Suprapubic skin (tissue), 4 donors: ENCODE results near the gene FARS2. TPM values are rescaled to one million over a fixed set of nuclear protein-coding genes. Genes with fewer than 3 reads are reported as not detected.

Experiments used
- DNase-seq, 2 donors: peaks; one replicate each; pipeline ENCODE4 v3.0.0-alpha.2; 2019; ENCODE audit warnings: low spot score in 2 of 2
- H3K27ac ChIP-seq: fragments of 200-600 bp; sonication (generic); one replicate; pipeline ENCODE4 v1.5.1; 2019
- H3K27me3 ChIP-seq: fragments of 200-600 bp; sonication (generic); one replicate; pipeline ENCODE4 v1.5.1; 2019
- H3K36me3 ChIP-seq: fragments of 200-600 bp; sonication (generic); one replicate; pipeline ENCODE4 v1.5.1; 2019
- H3K4me1 ChIP-seq: fragments of 200-600 bp; sonication (generic); one replicate; pipeline ENCODE4 v1.5.1; 2019
- H3K4me3 ChIP-seq: fragments of 200-600 bp; sonication (generic); one replicate; pipeline ENCODE4 v1.5.1; 2019; ENCODE audit warnings: mild to moderate bottlenecking
- H3K9me3 ChIP-seq: fragments of 200-600 bp; sonication (generic); one replicate; pipeline ENCODE4 v1.5.1; 2019
- EP300 ChIP-seq: sonication (generic); formaldehyde crosslinking; IDR thresholded peaks from one replicate; pipeline ENCODE4 v1.6.1; 2017; ENCODE audit warnings: antibody characterized with exemption
- POLR2A ChIP-seq, 2 donors: fragments of 450-650 bp; IDR thresholded peaks; one replicate each; pipeline ENCODE4 v1.6.1; 2017; ENCODE audit warnings: antibody characterized with exemption in 2 of 2, mild to moderate bottlenecking in 2 of 2, moderate library complexity in 2 of 2
- POLR2AphosphoS5 ChIP-seq, 3 donors: sonication (generic); formaldehyde crosslinking; IDR thresholded peaks; one replicate each; pipeline ENCODE4 v1.6.1; 2017; ENCODE audit warnings: antibody characterized with exemption in 3 of 3
- WGBS: methylation state at CpG from one replicate; pipeline ENCODE4 v1.1.5; 2018; 5-methylcytosine and 5-hydroxymethylcytosine counted together
- total RNA-seq, 4 donors: library from RNA; depleted of rRNA; stranded (reverse); fragments of >200 nt; gene quantifications; one replicate each; pipeline ENCODE4 v1.1.0, GENCODE V29; 2016
- TF ChIP-seq, protein P1 (sequence below), 2 donors: fragments of 200-600 bp in 1 of 2; fragments of 450-650 bp in 1 of 2; sonication (generic) in 1 of 2; IDR thresholded peaks; one replicate each; pipeline ENCODE4 v1.5.1; 2016 to 2019; ENCODE audit warnings: antibody characterized with exemption in 2 of 2, mild to moderate bottlenecking in 1 of 2, moderate library complexity in 1 of 2

Gene FARS2
- total RNA-seq, 4 donors from 2014 or later = 15.0 to 22.4 (median 20.1) TPM

DNA sequence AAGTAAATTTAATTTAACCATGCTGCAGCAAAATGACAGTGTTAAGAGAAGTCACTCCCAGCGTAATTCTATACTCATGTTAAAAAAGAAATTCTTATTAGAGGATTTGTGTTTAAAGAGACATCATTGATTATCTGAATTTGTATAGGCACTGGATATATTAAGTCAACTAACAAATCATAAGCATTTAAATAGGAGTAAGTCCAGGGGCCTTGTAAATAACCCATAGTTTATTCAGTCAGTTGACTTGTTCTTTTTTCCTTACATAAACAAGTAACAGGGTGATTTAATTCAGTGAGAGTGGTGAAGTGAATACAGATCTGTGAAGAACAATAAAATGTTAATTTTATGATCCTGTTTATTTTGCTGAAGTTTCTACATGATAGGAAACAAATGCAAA, 23.0 kb upstream of the FARS2 start:
- TF ChIP-seq EP300 = no peak
- TF ChIP-seq, protein P1, sequence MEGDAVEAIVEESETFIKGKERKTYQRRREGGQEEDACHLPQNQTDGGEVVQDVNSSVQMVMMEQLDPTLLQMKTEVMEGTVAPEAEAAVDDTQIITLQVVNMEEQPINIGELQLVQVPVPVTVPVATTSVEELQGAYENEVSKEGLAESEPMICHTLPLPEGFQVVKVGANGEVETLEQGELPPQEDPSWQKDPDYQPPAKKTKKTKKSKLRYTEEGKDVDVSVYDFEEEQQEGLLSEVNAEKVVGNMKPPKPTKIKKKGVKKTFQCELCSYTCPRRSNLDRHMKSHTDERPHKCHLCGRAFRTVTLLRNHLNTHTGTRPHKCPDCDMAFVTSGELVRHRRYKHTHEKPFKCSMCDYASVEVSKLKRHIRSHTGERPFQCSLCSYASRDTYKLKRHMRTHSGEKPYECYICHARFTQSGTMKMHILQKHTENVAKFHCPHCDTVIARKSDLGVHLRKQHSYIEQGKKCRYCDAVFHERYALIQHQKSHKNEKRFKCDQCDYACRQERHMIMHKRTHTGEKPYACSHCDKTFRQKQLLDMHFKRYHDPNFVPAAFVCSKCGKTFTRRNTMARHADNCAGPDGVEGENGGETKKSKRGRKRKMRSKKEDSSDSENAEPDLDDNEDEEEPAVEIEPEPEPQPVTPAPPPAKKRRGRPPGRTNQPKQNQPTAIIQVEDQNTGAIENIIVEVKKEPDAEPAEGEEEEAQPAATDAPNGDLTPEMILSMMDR (IDR thresholded peaks at IDR 0.05) = no peak
- no peak for TF ChIP-seq POLR2A (IDR thresholded peaks at IDR 0.05)
- no peak for TF ChIP-seq POLR2AphosphoS5 (IDR thresholded peaks at IDR 0.05)
- Histone ChIP-seq H3K9me3 (no peaks in the 10 kb centered on the region), H3K27me3 (no peaks in the 10 kb centered on the region), H3K4me1 (no peaks in the 10 kb centered on the region), H3K27ac (no peak overlapping the region), H3K36me3 (peaks cover 4% of the 10 kb centered on the region), H3K4me3 (no peak overlapping the region)
- no peak for DNase-seq
- WGBS = 94% methylated on average over 1 of the region's 1 CpG

- TF ChIP-seq POLR2AphosphoS5 (IDR thresholded peaks at IDR 0.05) (no peak), POLR2A (IDR thresholded peaks at IDR 0.05) (no peak), EP300 (no peak)
- TF ChIP-seq, protein P1 (IDR thresholded peaks at IDR 0.05) = no peak
- Histone ChIP-seq H3K4me3 (no peak overlapping the region), H3K4me1 (peaks cover 1% of the 10 kb centered on the region), H3K36me3 (peaks cover 4% of the 10 kb centered on the region), H3K9me3 (no peaks in the 10 kb centered on the region), H3K27ac (no peak overlapping the region), H3K27me3 (no peaks in the 10 kb centered on the region)
- 73% methylated on average over 2 of the region's 2 CpGs for WGBS
- DNase-seq = no peak
Observed at GRCh38 chr6:5241252-5241651, 20.1 kb upstream of the FARS2 start.

DNA sequence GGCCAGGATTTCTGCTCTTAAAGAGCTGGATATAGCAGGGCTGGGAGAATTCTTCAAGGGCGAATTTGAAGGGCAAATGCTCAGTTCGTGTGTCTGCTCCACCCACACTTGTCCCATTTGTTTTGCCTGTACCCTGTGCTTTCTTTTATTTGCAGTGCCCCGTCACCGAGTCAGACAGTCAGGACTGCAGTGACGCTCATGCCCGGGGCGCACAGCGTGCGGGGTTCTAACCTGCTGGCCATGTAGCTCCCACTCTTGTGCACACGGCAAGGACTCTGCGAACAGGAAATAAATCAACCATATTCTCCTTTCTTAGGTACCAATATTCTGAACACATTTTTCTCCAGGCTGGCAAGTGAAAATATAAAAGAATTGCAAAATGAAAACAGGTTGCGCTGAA, 18.2 kb upstream of the FARS2 start:
- Histone ChIP-seq H3K9me3 (no peaks in the 10 kb centered on the region), H3K4me3 (no peak overlapping the region), H3K27ac (no peak overlapping the region), H3K4me1 (peaks cover 8% of the 10 kb centered on the region), H3K36me3 (peaks cover 4% of the 10 kb centered on the region), H3K27me3 (no peaks in the 10 kb centered on the region)
- no peak for TF ChIP-seq POLR2A (IDR thresholded peaks at IDR 0.05)
- no peak for TF ChIP-seq EP300
- TF ChIP-seq, protein P1 (IDR thresholded peaks at IDR 0.05) = no peak
- no peak for DNase-seq
- WGBS = 97% methylated on average over 12 of the region's 12 CpGs

DNA sequence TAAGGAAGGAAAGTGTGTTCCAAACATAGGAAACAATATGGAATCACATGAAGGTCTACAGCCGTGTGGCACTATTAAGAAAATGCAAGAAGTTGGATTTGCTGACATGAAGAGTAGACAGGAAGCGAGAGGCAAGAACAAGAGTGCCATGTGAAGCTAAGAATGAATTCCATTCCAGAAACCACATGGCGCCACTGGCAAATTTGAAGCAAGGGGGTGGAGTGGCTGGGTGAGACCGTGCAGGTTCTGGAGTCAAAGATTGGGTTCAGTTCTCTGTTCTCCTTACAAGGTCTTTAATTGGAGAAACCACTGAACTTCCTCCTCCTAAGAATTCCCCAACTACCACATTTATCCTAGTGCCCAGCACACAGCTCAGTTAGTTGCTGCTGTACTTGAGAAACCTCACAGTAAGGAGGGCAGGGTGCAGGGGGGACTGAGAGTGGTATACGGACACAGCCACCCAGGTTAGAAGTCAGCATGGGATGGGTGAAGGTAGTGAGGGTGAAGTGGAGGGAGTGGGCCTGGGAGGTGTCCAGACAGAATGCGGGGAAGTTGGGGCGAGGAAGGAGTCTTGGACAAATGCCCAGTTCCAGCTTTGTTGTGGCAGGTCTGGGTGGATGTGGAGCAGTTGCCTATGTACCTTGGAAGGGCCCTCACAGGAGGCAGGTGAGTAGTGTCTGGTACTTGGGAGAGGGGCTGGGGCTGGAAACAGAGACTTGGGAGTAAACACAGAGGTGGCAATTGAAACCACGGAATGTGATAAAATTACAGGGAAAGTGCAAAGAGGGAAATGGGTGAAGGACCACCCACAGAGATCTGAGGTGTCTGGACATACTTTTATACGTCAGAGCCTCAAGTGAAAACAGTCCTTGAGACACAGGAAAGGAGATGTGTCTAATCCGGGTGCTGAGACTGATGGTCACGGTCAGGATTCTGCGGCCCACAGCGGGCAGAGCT, 14.9 kb upstream of the FARS2 start:
- Histone ChIP-seq H3K27ac (no peak overlapping the region), H3K36me3 (no peaks in the 10 kb centered on the region), H3K4me3 (no peak overlapping the region), H3K4me1 (peaks cover 14% of the 10 kb centered on the region), H3K27me3 (no peaks in the 10 kb centered on the region), H3K9me3 (no peaks in the 10 kb centered on the region)
- no peak for DNase-seq
- 76% methylated on average over 13 of the region's 13 CpGs for WGBS
- TF ChIP-seq, protein P1 (IDR thresholded peaks at IDR 0.05) = no peak
- TF ChIP-seq POLR2A (IDR thresholded peaks at IDR 0.05) (no peak), EP300 (no peak), POLR2AphosphoS5 (IDR thresholded peaks at IDR 0.05) (no peak)

DNA sequence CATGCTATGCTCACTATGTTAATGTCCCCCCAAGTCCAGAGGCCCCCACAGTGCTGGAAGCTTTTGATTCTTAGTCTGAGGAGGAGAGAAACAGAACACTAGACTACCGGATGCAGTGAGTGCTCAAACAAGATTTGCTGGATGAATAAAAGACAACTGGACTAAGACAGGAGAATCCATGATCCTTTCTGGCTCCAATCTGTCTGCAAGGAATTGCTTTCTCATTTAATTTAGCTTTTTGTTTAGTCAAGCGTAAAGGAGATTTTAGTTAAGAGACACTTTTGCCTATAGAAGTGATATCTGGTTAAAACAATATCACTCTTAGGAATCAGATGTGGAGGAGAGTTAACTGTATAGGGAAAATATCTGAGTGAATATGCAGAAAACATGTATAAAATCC, 14.1 kb upstream of the FARS2 start:
- TF ChIP-seq POLR2AphosphoS5 (IDR thresholded peaks at IDR 0.05) = no peak
- TF ChIP-seq EP300 = no peak
- no peak for TF ChIP-seq POLR2A (IDR thresholded peaks at IDR 0.05)
- TF ChIP-seq, protein P1 (IDR thresholded peaks at IDR 0.05) = no peak
- no peaks in the 10 kb centered on the region for H3K9me3 ChIP-seq
- WGBS = 97% methylated on average over 2 of the region's 2 CpGs

More for the DNA sequence above, 14.1 kb upstream of the FARS2 start:
- H3K4me3 ChIP-seq = no peak overlapping the region
- DNase-seq = no peak
- peaks cover 14% of the 10 kb centered on the region for H3K4me1 ChIP-seq
- H3K36me3 ChIP-seq = no peaks in the 10 kb centered on the region
- H3K27ac ChIP-seq = no peak overlapping the region
- no peaks in the 10 kb centered on the region for H3K27me3 ChIP-seq
